Caco-2 (cell line): Measurements from ENCODE around the gene ARHGAP25. TPM values are rescaled to one million over a fixed set of nuclear protein-coding genes. Genes with fewer than 3 reads are reported as not detected.

Experiments used
- BruUV-seq: library from RNA; stranded (reverse); fragments of 400-500 nt; replicated peaks from 2 replicates; lab custom pipeline; 2021; lab: Mats Ljungman, UMichigan
- CTCF ChIA-PET: fragments of 300-600 bp; sonication (Branson Sonifier 250); formaldehyde crosslinking; loops from one replicate; lab custom pipeline; 2022; ENCODE audit warnings: antibody characterized with exemption; lab: Charles Lee
- POLR2A ChIA-PET: fragments of 300-600 bp; sonication (Branson Sonifier 250); formaldehyde crosslinking; loops from one replicate; lab custom pipeline; 2022; ENCODE audit warnings: antibody characterized with exemption; lab: Charles Lee
- DNase-seq, 2 experiments: peaks; one replicate each; pipeline versions ENCODE4 v3.0.0 to v3.0.0-alpha.2; 2020 to 2022
- H3K27me3 ChIP-seq: replicated peaks from 2 replicates; pipeline ENCODE4 v1.6.0; 2011; ENCODE audit warnings: low read length; ENCODE audit not compliant: control insufficient read depth, insufficient read depth
- H3K36me3 ChIP-seq: 2 replicates; pipeline ENCODE4 v1.5.1; 2011; ENCODE audit warnings: low read length; ENCODE audit not compliant: control insufficient read depth, insufficient read depth
- H3K4me1 ChIP-seq: fragments of 250-450 bp; sonication (Bioruptor Pico); 2 replicates; pipeline ENCODE4 v1.5.1; 2020; ENCODE audit warnings: mild to moderate bottlenecking
- H3K4me3 ChIP-seq: 2 replicates; pipeline ENCODE4 v1.5.1; 2011; ENCODE audit warnings: low read depth, mild to moderate bottlenecking, control low read depth, low read length
- H3K9me3 ChIP-seq: fragments of 250-450 bp; sonication (Bioruptor Pico); 2 replicates; pipeline ENCODE4 v1.5.1; 2020; ENCODE audit warnings: mild to moderate bottlenecking, moderate library complexity
- H3K27ac Mint-ChIP-seq: one replicate; pipeline ENCODE4 v1.8.0; 2022; ENCODE audit warnings: mixed read lengths; ENCODE audit not compliant: unreplicated experiment
- H3K27me3 Mint-ChIP-seq: one replicate; pipeline ENCODE4 v1.8.0; 2022; ENCODE audit warnings: mixed read lengths; ENCODE audit not compliant: insufficient read depth, unreplicated experiment
- H3K36me3 Mint-ChIP-seq: one replicate; pipeline ENCODE4 v1.8.0; 2022; ENCODE audit warnings: mild to moderate bottlenecking, mixed read lengths; ENCODE audit not compliant: insufficient read depth, unreplicated experiment
- H3K4me1 Mint-ChIP-seq: one replicate; pipeline ENCODE4 v1.8.0; 2022; ENCODE audit warnings: low read depth, mixed read lengths; ENCODE audit not compliant: unreplicated experiment
- H3K4me3 Mint-ChIP-seq: one replicate; pipeline ENCODE4 v1.8.0; 2022; ENCODE audit warnings: mild to moderate bottlenecking, moderate library complexity, mixed read lengths; ENCODE audit not compliant: unreplicated experiment
- H3K9me3 Mint-ChIP-seq: one replicate; pipeline ENCODE4 v1.8.0; 2022; ENCODE audit warnings: mixed read lengths; ENCODE audit not compliant: unreplicated experiment
- intact Hi-C: fragments of 100-400 bp; cut with micrococcal nuclease; formaldehyde crosslinking; loops from one replicate; pipeline ENCODE4 v1.10.0; 2022; ENCODE audit not compliant: unreplicated experiment
- total RNA-seq: library from RNA; stranded (reverse); gene quantifications from 2 replicates; pipeline ENCODE4 v1.2.3, GENCODE V29; 2022
- TF ChIP-seq, protein P1 (sequence below), 2 experiments: fragments of 200-600 bp in 1 of 2; IDR thresholded peaks; 1 replicate in 1 of 2; 2 replicates in 1 of 2; pipeline versions ENCODE4 v1.5.1 to v1.8.0; 2011 to 2022; ENCODE audit warnings: antibody characterized with exemption in 1 of 2, control low read depth in 1 of 2, inconsistent platforms in 1 of 2, low read depth in 1 of 2, low read length in 1 of 2, mild to moderate bottlenecking in 1 of 2, moderate library complexity in 1 of 2; ENCODE audit not compliant: insufficient read depth in 1 of 2, severe bottlenecking in 1 of 2, unreplicated experiment in 1 of 2

The ARHGAP25 gene
- total RNA-seq, 1 experiment from 2014 or later = 0.48 TPM

DNA sequence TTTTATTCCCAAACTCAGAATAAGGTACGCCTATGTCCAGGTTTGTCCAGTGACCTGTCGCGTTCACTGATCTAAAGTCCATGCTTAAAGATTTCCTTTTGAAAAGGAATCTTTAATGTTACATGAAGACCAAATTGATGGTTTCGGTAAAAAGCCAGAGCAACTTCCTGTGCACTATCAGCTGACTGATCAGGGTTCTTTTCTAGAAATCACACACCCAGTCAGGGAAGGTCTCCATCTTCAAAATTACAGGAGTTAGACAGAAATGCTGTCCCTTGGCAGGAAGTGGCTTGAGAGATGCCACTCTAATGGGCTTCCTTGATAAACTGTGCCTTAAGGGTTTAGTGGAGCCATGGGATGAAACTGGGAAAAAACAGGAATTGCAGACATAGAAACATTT lies 14.7 kb upstream of the ARHGAP25 start:
- Histone ChIP-seq H3K4me3 (no peak overlapping the region), H3K36me3 (no peaks in the 10 kb centered on the region), H3K27me3 (0 out of 2 replicates have a peak, but pooled peaks cover 2% of the 10 kb centered on the region), H3K9me3 (no peaks in the 10 kb centered on the region), H3K4me1 (no peaks in the 10 kb centered on the region)
- POLR2A ChIA-PET = no interaction called here
- Mint-ChIP-seq H3K4me1 (no peaks in the 10 kb centered on the region), H3K4me3 (no peak overlapping the region), H3K9me3 (no peaks in the 10 kb centered on the region), H3K27ac (no peak overlapping the region), H3K36me3 (peaks cover 4% of the 10 kb centered on the region), H3K27me3 (peaks cover 3% of the 10 kb centered on the region)
- intact Hi-C loops = no loop called here
- CTCF ChIA-PET = interaction anchor here (0.6 kb wide), 1 partner anchor 133 kb away, joined by 3 read pairs; no protein-coding TSS in a partner anchor
- no peak for DNase-seq
- TF ChIP-seq, protein P1, sequence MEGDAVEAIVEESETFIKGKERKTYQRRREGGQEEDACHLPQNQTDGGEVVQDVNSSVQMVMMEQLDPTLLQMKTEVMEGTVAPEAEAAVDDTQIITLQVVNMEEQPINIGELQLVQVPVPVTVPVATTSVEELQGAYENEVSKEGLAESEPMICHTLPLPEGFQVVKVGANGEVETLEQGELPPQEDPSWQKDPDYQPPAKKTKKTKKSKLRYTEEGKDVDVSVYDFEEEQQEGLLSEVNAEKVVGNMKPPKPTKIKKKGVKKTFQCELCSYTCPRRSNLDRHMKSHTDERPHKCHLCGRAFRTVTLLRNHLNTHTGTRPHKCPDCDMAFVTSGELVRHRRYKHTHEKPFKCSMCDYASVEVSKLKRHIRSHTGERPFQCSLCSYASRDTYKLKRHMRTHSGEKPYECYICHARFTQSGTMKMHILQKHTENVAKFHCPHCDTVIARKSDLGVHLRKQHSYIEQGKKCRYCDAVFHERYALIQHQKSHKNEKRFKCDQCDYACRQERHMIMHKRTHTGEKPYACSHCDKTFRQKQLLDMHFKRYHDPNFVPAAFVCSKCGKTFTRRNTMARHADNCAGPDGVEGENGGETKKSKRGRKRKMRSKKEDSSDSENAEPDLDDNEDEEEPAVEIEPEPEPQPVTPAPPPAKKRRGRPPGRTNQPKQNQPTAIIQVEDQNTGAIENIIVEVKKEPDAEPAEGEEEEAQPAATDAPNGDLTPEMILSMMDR (IDR thresholded peaks at IDR 0.05; ENCODE audit: insufficient read depth in 1 of 2, low read depth in 1 of 2, low read length in 1 of 2, severe bottlenecking in 1 of 2, unreplicated experiment in 1 of 2) = no peak
- BruUV-seq = no TSS peak

GRCh38 chr2:68720665-68721064 lies 13.9 kb upstream of the ARHGAP25 start:
- Histone ChIP-seq H3K27me3 (no peaks in the 10 kb centered on the region), H3K36me3 (no peaks in the 10 kb centered on the region), H3K4me3 (no peak overlapping the region), H3K9me3 (no peaks in the 10 kb centered on the region), H3K4me1 (no peaks in the 10 kb centered on the region)
- H3K4me1 Mint-ChIP-seq = no peaks in the 10 kb centered on the region
- no TSS peak for BruUV-seq
- TF ChIP-seq, protein P1 (IDR thresholded peaks at IDR 0.05; ENCODE audit: insufficient read depth in 1 of 2, low read depth in 1 of 2, low read length in 1 of 2, severe bottlenecking in 1 of 2, unreplicated experiment in 1 of 2) = no peak
- intact Hi-C loops = no loop called here
- no peak overlapping the region for H3K27ac Mint-ChIP-seq
- H3K4me3 Mint-ChIP-seq = no peak overlapping the region
- ChIA-PET POLR2A (no interaction called here), CTCF (interaction anchor here (0.6 to 1.0 kb wide), 2 partner anchors 11 to 134 kb away, joined by 3 read pairs; no protein-coding TSS in a partner anchor)
- no peak for DNase-seq
- peaks cover 4% of the 10 kb centered on the region for H3K36me3 Mint-ChIP-seq
- peaks cover 3% of the 10 kb centered on the region for H3K27me3 Mint-ChIP-seq
- no peaks in the 10 kb centered on the region for H3K9me3 Mint-ChIP-seq

- POLR2A ChIA-PET = no interaction called here
- Histone ChIP-seq H3K9me3 (no peaks in the 10 kb centered on the region), H3K36me3 (no peaks in the 10 kb centered on the region), H3K4me1 (no peaks in the 10 kb centered on the region), H3K27me3 (no peaks in the 10 kb centered on the region), H3K4me3 (no peak overlapping the region)
- Mint-ChIP-seq H3K36me3 (peaks cover 4% of the 10 kb centered on the region), H3K9me3 (no peaks in the 10 kb centered on the region), H3K27me3 (peaks cover 3% of the 10 kb centered on the region), H3K27ac (no peak overlapping the region), H3K4me1 (no peaks in the 10 kb centered on the region), H3K4me3 (no peak overlapping the region)
- BruUV-seq = no TSS peak
- CTCF ChIA-PET = interaction anchor here (1.0 to 1.4 kb wide), 3 partner anchors 12 to 258 kb away, joined by 3 to 6 read pairs (median 3); no protein-coding TSS in a partner anchor
- TF ChIP-seq, protein P1 (IDR thresholded peaks at IDR 0.05; ENCODE audit: insufficient read depth in 1 of 2, low read depth in 1 of 2, low read length in 1 of 2, severe bottlenecking in 1 of 2, unreplicated experiment in 1 of 2) = no peak
- no peak for DNase-seq
- intact Hi-C loops = no loop called here
Observed at GRCh38 chr2:68721482-68722101, 13.0 kb upstream of the ARHGAP25 start.
